GM19238 (cell line): ENCODE data around the gene OPTC.

Experiments used
- DNase-seq: peaks from one replicate; pipeline ENCODE4 v3.0.0; 2011; ENCODE audit warnings: low spot score; ENCODE audit not compliant: insufficient read length

Gene OPTC

GRCh38 chr1:203534012-203534411 lies 40.1 kb downstream of the OPTC start:
- DNase-seq: no peak

DNA sequence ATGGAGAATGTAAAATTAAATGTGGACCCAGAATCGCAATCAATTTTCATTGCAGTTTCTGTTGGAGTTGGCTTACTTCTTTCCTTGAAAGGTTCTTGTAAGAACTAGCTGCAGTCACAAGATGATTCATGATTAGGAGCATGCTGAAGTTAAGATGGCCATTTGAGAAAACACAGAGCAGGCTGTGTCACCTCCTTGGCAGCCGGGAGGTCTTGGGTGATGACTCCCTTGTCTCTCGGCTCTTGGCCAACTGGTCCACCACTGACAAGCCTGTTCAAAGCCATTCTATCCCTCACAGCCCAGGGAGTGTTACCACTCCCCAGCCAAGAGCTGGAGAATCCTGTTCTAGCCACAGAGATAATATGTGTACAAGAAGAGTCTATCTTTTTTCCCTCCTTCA lies 40.6 kb downstream of the OPTC start:
- DNase-seq: no peak

DNA sequence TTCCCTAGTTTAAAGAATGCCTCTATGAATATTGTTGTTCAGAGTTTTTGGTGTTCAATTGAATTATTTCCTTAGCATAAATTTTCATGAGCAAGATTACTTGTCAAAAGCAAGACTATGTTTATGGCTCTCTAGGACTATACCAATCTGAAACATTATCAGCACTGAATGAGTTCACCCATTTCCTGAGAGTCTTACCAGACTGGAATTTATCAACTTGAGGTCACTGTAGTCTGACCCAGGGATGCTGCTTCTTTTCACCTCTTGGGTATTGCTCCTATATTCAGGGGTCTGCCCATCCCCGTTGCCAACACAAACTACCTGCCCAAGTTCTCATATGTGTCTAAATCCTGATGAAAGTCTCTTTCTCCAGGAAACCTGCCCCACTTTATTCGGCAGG lies 42.6 kb downstream of the OPTC start:
- DNase-seq: no peak

GRCh38 chr1:203536980-203537455 lies 43.1 kb downstream of the OPTC start:
- DNase-seq: no peak

DNA sequence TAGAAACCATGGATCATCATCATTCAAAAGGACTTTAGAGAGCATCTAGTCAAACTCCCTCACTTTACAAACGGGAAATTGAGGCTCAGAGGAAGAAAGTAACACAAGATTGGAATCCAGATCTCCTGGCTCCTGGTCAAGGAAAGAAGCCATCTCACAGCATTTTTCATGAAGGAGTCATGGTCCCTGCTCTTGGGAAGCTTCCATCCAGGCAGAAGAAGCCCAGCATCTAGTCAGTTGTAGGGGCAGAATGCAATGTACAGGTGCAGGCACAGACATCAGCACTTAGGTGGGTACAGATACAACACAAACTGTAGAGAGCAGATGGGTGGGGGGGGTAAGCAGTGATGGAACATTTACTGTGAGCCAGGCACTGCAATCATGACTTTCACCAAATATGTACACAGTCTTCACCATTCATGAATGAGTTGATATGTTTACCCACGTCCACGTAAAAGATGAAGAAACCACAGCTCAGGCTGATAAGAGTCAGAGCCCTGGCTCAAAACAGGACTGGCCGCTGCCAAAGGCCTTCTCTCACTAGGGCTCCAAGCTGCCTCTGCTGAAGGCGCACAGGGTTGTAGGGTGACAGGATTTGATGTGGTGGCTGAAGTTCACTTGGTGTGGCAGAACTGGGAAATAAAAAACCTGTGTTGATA lies 44.0 kb downstream of the OPTC start:
- DNase-seq: no peak

DNA sequence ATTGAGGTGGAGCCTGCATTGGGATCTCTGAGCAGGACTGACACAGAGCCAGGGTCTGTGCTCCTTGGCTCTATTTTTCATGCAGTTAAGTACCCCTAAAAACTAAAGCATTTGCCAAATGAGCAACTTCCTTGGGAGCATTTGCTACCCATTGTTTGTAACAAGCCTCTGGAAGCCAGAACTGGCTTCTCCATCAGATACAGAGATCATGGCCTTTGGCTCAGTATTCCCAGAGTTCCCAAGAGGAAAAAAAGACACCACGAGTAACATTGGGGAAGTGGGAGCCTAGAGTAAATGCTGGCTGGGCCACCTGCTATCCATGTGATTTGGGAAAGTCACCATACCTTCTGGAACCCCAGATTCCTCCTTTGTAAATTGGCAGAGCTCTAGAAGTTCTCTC lies 44.8 kb downstream of the OPTC start:
- no peak for DNase-seq

DNA sequence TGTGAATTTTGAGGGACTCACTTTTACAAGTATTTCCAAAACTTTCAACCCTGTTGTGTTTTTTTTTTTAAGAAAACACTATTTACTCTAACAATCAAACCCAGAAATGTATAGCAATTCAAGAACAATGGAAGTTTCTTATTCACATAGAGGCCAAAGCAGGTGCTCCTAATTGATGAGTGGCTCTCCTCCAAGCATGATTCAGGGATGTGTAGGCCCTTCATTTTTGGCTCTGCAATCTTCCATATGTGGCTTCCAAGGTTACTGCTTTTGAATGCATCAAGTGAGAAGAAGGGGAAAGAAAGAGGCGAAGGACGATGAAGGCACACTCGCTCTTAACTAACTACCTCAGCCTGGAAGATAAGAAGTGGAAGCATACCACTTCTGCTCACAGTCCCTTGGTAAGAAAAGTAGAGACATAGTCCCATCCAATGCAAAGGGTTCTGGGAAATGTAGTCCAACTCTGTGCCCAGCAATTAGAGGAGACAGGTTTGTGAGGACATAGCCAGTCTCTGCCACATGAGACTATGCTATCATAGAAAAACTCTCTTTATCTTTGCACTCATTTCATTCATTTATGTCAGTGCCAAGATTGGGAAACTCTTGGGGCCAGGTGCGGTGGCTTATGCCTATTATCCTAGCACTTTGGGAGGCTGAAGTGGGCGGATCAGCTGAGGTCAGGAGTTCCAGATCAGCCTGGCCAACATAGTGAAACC lies 46.0 kb downstream of the OPTC start:
- no peak for DNase-seq

GRCh38 chr1:203544485-203544884 lies 50.5 kb downstream of the OPTC start:
- no peak for DNase-seq

GRCh38 chr1:203544978-203545816 lies 51.2 kb downstream of the OPTC start:
- no peak for DNase-seq

DNA sequence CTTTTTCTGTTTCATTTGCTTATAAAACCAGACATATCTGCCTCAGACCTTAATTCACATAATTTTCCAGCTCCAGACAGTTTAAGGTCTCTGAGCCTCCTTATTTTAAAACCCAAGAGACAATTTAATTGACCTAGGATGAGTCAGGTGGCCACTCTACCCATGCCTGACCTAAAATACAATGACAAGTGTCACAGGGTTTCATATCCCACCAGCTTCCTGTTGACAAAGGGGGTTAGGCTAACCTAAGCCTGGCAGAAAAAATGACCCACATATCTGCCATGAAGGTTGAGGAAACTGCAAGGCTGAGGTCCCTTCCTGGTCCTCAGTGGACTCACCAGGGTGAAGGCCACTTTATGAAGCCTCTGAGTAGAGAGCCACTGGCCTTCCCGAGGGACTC lies 52.3 kb downstream of the OPTC start:
- DNase-seq: no peak

GRCh38 chr1:203547147-203547546 lies 53.2 kb downstream of the OPTC start:
- DNase-seq: no peak

DNA sequence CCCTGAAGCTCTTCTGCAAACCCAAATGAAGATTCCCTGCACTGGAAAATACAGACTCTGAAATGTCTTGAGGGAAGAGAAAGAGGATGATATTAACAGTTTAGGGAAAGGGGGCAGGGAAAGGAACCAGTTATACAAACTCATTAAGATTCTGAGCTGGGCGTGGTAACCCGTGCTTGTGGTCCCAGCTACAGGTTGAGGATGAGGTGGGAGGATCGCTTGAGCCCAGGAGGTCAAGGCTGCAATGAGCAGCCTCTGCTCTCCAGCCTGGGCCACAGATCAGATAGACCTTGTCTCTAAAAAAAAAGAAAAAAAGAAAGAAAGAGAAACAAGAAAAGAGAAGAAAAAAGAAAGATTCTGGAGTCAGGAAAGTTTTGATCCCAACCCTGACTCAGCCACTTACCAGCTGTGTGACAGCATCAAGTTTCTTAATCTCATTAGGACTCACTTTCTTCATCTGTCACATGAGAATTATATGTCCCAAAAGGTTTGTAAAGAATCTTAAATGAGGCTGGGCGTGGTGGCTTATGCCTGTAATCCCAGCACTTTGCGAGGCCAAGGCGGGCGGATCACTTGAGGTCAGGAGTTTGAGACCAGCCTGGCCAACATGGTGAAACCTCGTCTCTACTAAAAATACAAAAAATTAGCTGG lies 53.9 kb downstream of the OPTC start:
- no peak for DNase-seq

GRCh38 chr1:203548892-203549291 lies 54.9 kb downstream of the OPTC start:
- DNase-seq: no peak

GRCh38 chr1:203549309-203549708 lies 55.4 kb downstream of the OPTC start:
- no peak for DNase-seq

- no peak for DNase-seq
These were observed 56.9 kb downstream of the OPTC start for GRCh38 chr1:203550846-203551245.

- no peak for DNase-seq
These were observed 57.6 kb downstream of the OPTC start for GRCh38 chr1:203551550-203551949.

- DNase-seq: no peak
These were observed 59.5 kb downstream of the OPTC start for GRCh38 chr1:203553496-203553895.

DNA sequence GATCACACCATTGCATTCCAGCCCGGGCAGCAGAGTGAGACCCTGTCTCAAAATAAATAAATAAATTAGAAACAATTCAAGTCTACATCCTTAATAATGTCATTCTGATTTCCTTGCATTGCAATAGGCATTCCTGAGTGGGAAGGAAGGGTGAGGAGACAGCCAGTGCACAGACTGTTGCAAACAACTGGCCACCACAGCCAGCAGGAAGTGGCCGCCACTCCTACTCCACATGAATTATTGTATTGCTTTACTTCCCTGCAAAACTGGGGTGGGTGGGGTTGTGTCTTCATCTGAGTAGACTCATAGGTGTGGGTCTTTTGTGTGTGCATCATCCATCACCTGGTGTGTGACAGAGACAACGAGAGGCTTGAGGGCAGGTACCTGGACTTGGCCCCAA lies 60.1 kb downstream of the OPTC start:
- DNase-seq: no peak

DNA sequence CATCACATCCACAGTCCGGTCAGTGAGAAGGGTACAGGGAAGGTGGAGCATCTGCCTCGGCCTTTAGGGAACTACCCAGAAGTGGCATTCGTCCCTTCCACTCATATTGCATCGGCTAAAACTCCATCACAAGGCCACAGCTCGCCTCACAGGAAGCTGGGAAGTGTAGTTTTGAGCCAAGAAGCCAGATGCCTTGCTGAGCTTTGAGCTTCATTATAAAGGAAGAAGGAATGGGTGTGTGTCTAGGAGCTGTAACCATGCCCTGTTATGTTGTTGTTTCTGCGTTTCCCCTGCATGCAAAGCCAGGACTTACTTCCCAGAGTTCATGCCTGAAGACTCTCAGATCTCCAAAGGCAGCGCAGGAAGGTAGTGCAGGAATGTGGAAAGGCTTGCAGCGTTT lies 61.1 kb downstream of the OPTC start:
- DNase-seq: no peak

DNA sequence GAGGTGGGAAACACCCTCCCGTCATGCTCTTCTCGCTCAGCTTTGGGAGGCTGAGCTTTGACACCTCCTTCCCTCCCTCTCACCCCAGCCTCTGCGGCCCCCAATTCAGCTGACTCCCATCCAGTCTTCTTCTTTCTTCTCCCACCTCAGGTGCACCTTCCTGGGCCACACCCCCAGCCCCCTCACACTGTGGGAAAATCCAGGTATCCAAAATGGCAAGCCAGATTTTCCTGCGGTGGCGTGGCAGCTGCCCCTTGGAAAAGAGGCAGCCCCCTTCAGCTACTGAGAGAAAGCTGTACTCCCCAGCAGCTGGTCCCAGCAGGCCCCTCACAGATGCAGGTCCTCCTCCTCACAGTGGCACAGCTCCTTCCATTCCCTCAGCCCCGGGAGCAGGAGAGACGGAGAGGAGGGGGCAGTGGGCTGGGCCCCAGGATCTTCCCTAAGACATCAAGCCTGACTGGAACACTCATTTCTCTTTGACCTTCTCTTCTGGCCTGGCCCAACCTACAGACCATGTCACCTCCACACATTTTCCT lies 61.6 kb downstream of the OPTC start:
- DNase-seq: no peak

- no peak for DNase-seq
These were observed 62.3 kb downstream of the OPTC start for GRCh38 chr1:203556047-203556851.
